Trophoblast cell (in vitro differentiated cells and primary cell): ENCODE measurements around the gene CKAP4.

ENCODE experiments used
- DNase-seq, 2 donors: peaks; one replicate each; pipeline ENCODE4 v3.0.0-alpha.2; 2016
- H2AFZ ChIP-seq: 2 replicates; pipeline ENCODE4 v1.6.1; 2013; ENCODE audit warnings: low read length, moderate library complexity, mild to moderate bottlenecking; ENCODE audit not compliant: insufficient read depth, poor library complexity
- H2AK5ac ChIP-seq: 2 replicates; pipeline ENCODE4 v1.6.1; 2013; ENCODE audit warnings: mild to moderate bottlenecking, low read length
- H2BK120ac ChIP-seq: 2 replicates; pipeline ENCODE4 v1.6.1; 2013; ENCODE audit warnings: low read length, mild to moderate bottlenecking, moderate library complexity; ENCODE audit not compliant: insufficient read depth, poor library complexity
- H2BK12ac ChIP-seq: 2 replicates; pipeline ENCODE4 v1.6.1; 2013; ENCODE audit warnings: mild to moderate bottlenecking, low read length, moderate library complexity
- H2BK5ac ChIP-seq: 2 replicates; pipeline ENCODE4 v1.6.1; 2013; ENCODE audit warnings: low read length, low read depth, moderate library complexity, mild to moderate bottlenecking; ENCODE audit not compliant: poor library complexity
- H3K14ac ChIP-seq: 2 replicates; pipeline ENCODE4 v1.6.1; 2013; ENCODE audit warnings: mild to moderate bottlenecking, low read length
- H3K18ac ChIP-seq: 2 replicates; pipeline ENCODE4 v1.6.1; 2013; ENCODE audit warnings: mild to moderate bottlenecking, low read length
- H3K23ac ChIP-seq: 2 replicates; pipeline ENCODE4 v1.6.1; 2013; ENCODE audit warnings: low read length
- H3K27ac ChIP-seq: 2 replicates; pipeline ENCODE4 v1.5.1; 2013; ENCODE audit warnings: low read depth, mild to moderate bottlenecking, inconsistent platforms, low read length, moderate library complexity
- H3K27me3 ChIP-seq: 2 replicates; pipeline ENCODE4 v1.6.1; 2013; ENCODE audit warnings: inconsistent platforms, mild to moderate bottlenecking, low read length, moderate library complexity; ENCODE audit not compliant: insufficient read depth
- H3K36me3 ChIP-seq, 2 experiments: 1 replicate in 1 of 2; 2 replicates in 1 of 2; pipeline ENCODE4 v1.6.1; 2013; ENCODE audit warnings: low read length in 2 of 2, mild to moderate bottlenecking in 2 of 2, moderate library complexity in 1 of 2; ENCODE audit not compliant: insufficient read depth in 2 of 2, control insufficient read depth in 1 of 2
- H3K4ac ChIP-seq: 2 replicates; pipeline ENCODE4 v1.6.1; 2013; ENCODE audit warnings: low read depth, mild to moderate bottlenecking, low read length, moderate library complexity
- H3K4me1 ChIP-seq, 2 experiments: 1 replicate in 1 of 2; 2 replicates in 1 of 2; pipeline ENCODE4 v1.6.1; 2013; ENCODE audit warnings: low read length in 2 of 2, mild to moderate bottlenecking in 2 of 2, moderate library complexity in 1 of 2; ENCODE audit not compliant: insufficient read depth in 2 of 2, control insufficient read depth in 1 of 2
- H3K4me2 ChIP-seq: 2 replicates; pipeline ENCODE4 v1.6.1; 2013; ENCODE audit warnings: inconsistent platforms, mild to moderate bottlenecking, low read length, moderate library complexity
- H3K4me3 ChIP-seq: 2 replicates; pipeline ENCODE4 v1.5.1; 2013; ENCODE audit warnings: mild to moderate bottlenecking, low read depth, low read length, inconsistent platforms
- H3K79me1 ChIP-seq: one replicate; pipeline ENCODE4 v1.6.1; 2013; ENCODE audit warnings: low read length
- H3K79me2 ChIP-seq: 2 replicates; pipeline ENCODE4 v1.6.1; 2013; ENCODE audit warnings: low read length, mild to moderate bottlenecking; ENCODE audit not compliant: control insufficient read depth, insufficient read depth, poor library complexity
- H3K9ac ChIP-seq: 2 replicates; pipeline ENCODE4 v1.6.1; 2013; ENCODE audit warnings: mild to moderate bottlenecking, low read length
- H3K9me3 ChIP-seq: 2 replicates; pipeline ENCODE4 v1.6.1; 2013; ENCODE audit warnings: low read depth, mild to moderate bottlenecking, control low read depth, inconsistent platforms, low read length; ENCODE audit not compliant: insufficient read depth
- H4K12ac ChIP-seq: 2 replicates; pipeline ENCODE4 v1.6.1; 2013; ENCODE audit warnings: low read depth, mild to moderate bottlenecking, low read length, moderate library complexity
- H4K8ac ChIP-seq: 2 replicates; pipeline ENCODE4 v1.6.1; 2013; ENCODE audit warnings: low read depth, mild to moderate bottlenecking, low read length, moderate library complexity
- H4K91ac ChIP-seq: one replicate; pipeline ENCODE4 v1.6.1; 2013; ENCODE audit warnings: low read depth, mild to moderate bottlenecking, low read length, moderate library complexity
- WGBS: extraction: QIAGEN DNeasy Blood & Tissue Kit; methylation state at CpG from one replicate; pipeline ENCODE4 v1.1.7; 2013; ENCODE audit warnings: missing lambda C conversion rate; ENCODE audit not compliant: insufficient read length, insufficient coverage; ENCODE audit errors: extremely low coverage; 5-methylcytosine and 5-hydroxymethylcytosine counted together

Gene CKAP4

DNA sequence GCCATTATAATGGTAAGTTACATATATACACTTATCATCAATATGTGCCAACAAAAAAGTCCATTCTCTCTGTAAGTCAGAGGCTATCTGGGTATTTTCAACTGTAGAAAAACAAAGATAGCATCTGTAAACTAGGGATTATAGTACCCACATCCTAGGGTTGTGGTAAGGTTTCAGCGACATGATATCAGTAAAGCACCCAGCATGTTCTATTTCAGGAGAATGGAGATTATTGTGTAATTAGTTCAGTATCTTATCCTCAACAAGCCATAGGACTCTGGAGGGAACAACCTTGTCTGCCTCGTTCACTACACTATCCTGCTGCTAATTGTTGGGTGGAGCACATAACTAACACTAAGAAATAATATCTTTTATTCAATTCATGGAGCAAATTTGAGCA lies 19.7 kb upstream of the CKAP4 start:
- Histone ChIP-seq H4K12ac (no peak overlapping the region), H3K4me3 (no peak overlapping the region), H2AK5ac (no peak overlapping the region), H2AFZ (no peak overlapping the region), H3K14ac (no peak overlapping the region), H3K9me3 (no peaks in the 10 kb centered on the region), H3K79me2 (no peaks in the 10 kb centered on the region), H2BK5ac (no peak overlapping the region), H3K36me3 (no peaks in the 10 kb centered on the region), H2BK120ac (no peak overlapping the region), H4K91ac (no peak overlapping the region), H3K4me1 (no peaks in the 10 kb centered on the region), H3K27me3 (no peaks in the 10 kb centered on the region), H2BK12ac (no peak overlapping the region), H3K79me1 (no peaks in the 10 kb centered on the region), H3K4me2 (no peak overlapping the region), H3K18ac (no peak overlapping the region), H3K23ac (no peak overlapping the region), H3K27ac (no peak overlapping the region), H3K4ac (no peak overlapping the region), H4K8ac (no peak overlapping the region), H3K9ac (no peak overlapping the region)
- peak in 1 of 2 donors; percentile 6 for DNase-seq
- WGBS, result no CpG with 5 or more reads among the region's 2 CpGs

DNA sequence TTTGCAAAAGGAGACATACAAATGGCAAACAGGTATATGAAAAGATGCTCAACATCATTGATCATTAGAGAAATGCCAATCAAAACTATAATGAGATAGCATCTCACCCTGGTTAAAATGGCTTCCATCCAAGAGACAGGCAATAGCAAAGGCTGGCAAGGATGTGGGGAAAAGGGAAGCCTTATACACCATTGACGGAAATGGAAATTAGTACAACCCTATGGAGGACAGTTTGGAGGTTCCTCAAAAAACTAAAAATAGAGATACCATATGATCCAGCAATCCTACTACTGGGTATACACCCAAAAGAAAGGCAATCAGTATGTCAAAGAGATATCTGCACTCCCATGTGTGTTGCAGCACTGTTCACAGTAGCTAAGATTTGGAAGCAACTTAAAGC lies 17.3 kb upstream of the CKAP4 start:
- Histone ChIP-seq H2AK5ac (no peak overlapping the region), H3K4me1 (no peaks in the 10 kb centered on the region), H3K27me3 (no peaks in the 10 kb centered on the region), H3K23ac (no peak overlapping the region), H3K36me3 (no peaks in the 10 kb centered on the region), H2BK5ac (no peak overlapping the region), H3K27ac (no peak overlapping the region), H3K9ac (no peak overlapping the region), H2AFZ (no peak overlapping the region), H4K12ac (no peak overlapping the region), H3K4me2 (no peak overlapping the region), H2BK12ac (no peak overlapping the region), H4K8ac (no peak overlapping the region), H3K79me2 (no peaks in the 10 kb centered on the region), H3K14ac (no peak overlapping the region), H3K4ac (no peak overlapping the region), H3K4me3 (no peak overlapping the region), H4K91ac (no peak overlapping the region), H2BK120ac (no peak overlapping the region), H3K9me3 (no peaks in the 10 kb centered on the region), H3K18ac (no peak overlapping the region), H3K79me1 (no peaks in the 10 kb centered on the region)
- no CpG with 5 or more reads among the region's 1 CpG for WGBS
- no peak for DNase-seq

DNA sequence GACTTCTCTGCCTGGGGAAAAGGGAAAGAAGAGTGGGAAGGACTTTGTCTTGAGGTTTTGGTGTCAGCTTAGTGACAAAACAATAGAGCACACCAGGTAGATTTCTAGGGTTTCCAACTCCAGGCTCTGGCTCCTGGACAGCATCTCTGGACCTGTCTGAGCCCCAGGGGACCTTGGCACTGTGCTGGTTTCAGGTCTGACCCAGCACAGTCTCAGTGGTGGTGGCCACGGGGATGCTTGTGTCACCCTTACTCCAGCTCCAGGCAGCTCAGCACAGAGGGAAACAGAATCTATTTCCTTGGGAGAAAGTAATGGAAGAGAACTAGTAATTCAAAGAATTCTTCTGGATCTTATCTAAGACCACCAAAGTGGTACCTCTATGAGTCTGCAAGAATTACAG lies 11.1 kb upstream of the CKAP4 start:
- no CpG with 5 or more reads among the region's 1 CpG for WGBS
- no peak overlapping the region for H2AK5ac ChIP-seq
- H4K8ac ChIP-seq, result no peak overlapping the region
- no peak overlapping the region for H3K4me3 ChIP-seq
- H3K9ac ChIP-seq, result no peak overlapping the region
- no peaks in the 10 kb centered on the region for H3K4me1 ChIP-seq
- H2BK5ac ChIP-seq, result no peak overlapping the region
- no peak overlapping the region for H3K4ac ChIP-seq
- DNase-seq, result no peak
- no peaks in the 10 kb centered on the region for H3K79me1 ChIP-seq
- no peak overlapping the region for H3K18ac ChIP-seq
- no peak overlapping the region for H3K4me2 ChIP-seq
- no peak overlapping the region for H4K91ac ChIP-seq
- no peak overlapping the region for H2BK120ac ChIP-seq
- no peak overlapping the region for H3K27ac ChIP-seq
- no peaks in the 10 kb centered on the region for H3K27me3 ChIP-seq
- no peaks in the 10 kb centered on the region for H3K9me3 ChIP-seq
- H3K79me2 ChIP-seq, result no peaks in the 10 kb centered on the region
- no peaks in the 10 kb centered on the region for H3K36me3 ChIP-seq
- H3K14ac ChIP-seq, result no peak overlapping the region
- H4K12ac ChIP-seq, result no peak overlapping the region
- no peak overlapping the region for H3K23ac ChIP-seq
- H2BK12ac ChIP-seq, result no peak overlapping the region
- no peak overlapping the region for H2AFZ ChIP-seq

DNA sequence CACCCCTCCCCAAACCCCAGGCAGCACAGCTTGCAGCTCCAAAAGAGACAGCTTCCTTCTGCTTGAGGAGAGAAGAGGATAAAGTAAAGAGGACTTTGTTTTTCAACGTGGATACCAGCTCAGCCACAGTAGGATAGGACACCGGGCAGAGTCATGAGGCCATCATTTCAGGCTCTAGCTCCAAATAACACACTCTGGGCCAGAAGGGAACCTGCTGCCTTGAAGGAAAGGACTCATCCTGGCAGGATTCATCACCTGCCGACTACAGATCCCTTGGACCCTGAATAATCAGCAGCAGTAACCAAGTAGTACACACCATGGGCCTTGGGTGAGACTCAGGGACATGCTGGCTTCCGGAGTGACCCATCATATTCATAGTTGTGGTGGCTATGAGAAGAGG lies 10.4 kb upstream of the CKAP4 start:
- H3K4me2 ChIP-seq, result no peak overlapping the region
- H3K18ac ChIP-seq, result no peak overlapping the region
- no peak overlapping the region for H3K27ac ChIP-seq
- no peak overlapping the region for H3K23ac ChIP-seq
- no peak overlapping the region for H4K91ac ChIP-seq
- H3K36me3 ChIP-seq, result no peaks in the 10 kb centered on the region
- no peak overlapping the region for H2BK120ac ChIP-seq
- no peak for DNase-seq
- H3K4me3 ChIP-seq, result no peak overlapping the region
- H4K8ac ChIP-seq, result no peak overlapping the region
- no peaks in the 10 kb centered on the region for H3K9me3 ChIP-seq
- H3K9ac ChIP-seq, result no peak overlapping the region
- no peaks in the 10 kb centered on the region for H3K27me3 ChIP-seq
- no peak overlapping the region for H3K4ac ChIP-seq
- H3K4me1 ChIP-seq, result no peaks in the 10 kb centered on the region
- no peak overlapping the region for H3K14ac ChIP-seq
- H2BK12ac ChIP-seq, result no peak overlapping the region
- no peaks in the 10 kb centered on the region for H3K79me2 ChIP-seq
- H2AK5ac ChIP-seq, result no peak overlapping the region
- no peak overlapping the region for H2AFZ ChIP-seq
- no CpG with 5 or more reads among the region's 4 CpGs for WGBS
- no peak overlapping the region for H4K12ac ChIP-seq
- no peak overlapping the region for H2BK5ac ChIP-seq
- H3K79me1 ChIP-seq, result no peaks in the 10 kb centered on the region

DNA sequence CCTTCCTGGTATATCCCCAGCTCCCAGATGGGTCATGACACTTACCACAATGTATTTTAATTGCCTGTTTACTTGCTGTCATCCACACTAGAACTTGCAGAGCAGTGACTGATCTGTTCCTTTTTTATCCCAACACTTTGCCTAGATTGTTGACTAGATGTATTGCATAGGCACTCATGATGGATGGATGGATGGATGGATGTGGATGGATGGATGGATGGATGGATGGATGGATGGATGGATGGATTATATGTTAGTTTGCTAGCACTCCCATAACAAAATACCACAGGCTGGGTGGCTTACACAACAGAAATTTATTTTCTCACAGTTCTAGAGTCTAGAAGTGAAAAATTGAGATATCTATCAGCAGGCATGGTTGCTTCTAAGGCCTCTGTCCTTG lies 8.7 kb upstream of the CKAP4 start:
- Histone ChIP-seq H4K91ac (no peak overlapping the region), H4K8ac (no peak overlapping the region), H3K18ac (no peak overlapping the region), H3K79me1 (no peaks in the 10 kb centered on the region), H3K9me3 (no peaks in the 10 kb centered on the region), H3K4ac (no peak overlapping the region), H2AFZ (no peak overlapping the region), H2BK5ac (no peak overlapping the region), H3K79me2 (no peaks in the 10 kb centered on the region), H2AK5ac (no peak overlapping the region), H3K27me3 (no peaks in the 10 kb centered on the region), H3K36me3 (no peaks in the 10 kb centered on the region), H2BK12ac (no peak overlapping the region), H3K23ac (no peak overlapping the region), H3K4me2 (no peak overlapping the region), H3K9ac (no peak overlapping the region), H2BK120ac (no peak overlapping the region), H3K4me3 (no peak overlapping the region), H3K27ac (no peak overlapping the region), H3K4me1 (no peaks in the 10 kb centered on the region), H3K14ac (no peak overlapping the region), H4K12ac (no peak overlapping the region)
- no peak for DNase-seq
